Keratinocyte (primary cell): ENCODE data around the gene BLTP2. TPM values are rescaled to one million over a fixed set of nuclear protein-coding genes. Genes with fewer than 3 reads are reported as not detected.

ENCODE experiments used
- DNase-seq: peaks from one replicate; pipeline ENCODE4 v3.0.0-alpha.2; 2011; ENCODE audit warnings: low read depth, missing footprints, low spot score
- FAIRE-seq: peaks from 2 replicates; lab custom pipeline; 2011; peaks lifted over from hg19 to GRCh38; lab: Jason Lieb, UNC
- H2AFZ ChIP-seq: 2 replicates; pipeline ENCODE4 v1.6.0; 2012; ENCODE audit warnings: low read length, control low read depth, inconsistent platforms; ENCODE audit not compliant: control insufficient read depth
- H3K27ac ChIP-seq: 2 replicates; pipeline ENCODE4 v1.5.1; 2011; ENCODE audit warnings: low read length; ENCODE audit not compliant: control insufficient read depth, insufficient read depth
- H3K27me3 ChIP-seq: 3 replicates; pipeline ENCODE4 v1.6.0; 2011; ENCODE audit warnings: low read length; ENCODE audit not compliant: control insufficient read depth, insufficient read depth; ENCODE audit errors: extremely low read depth
- H3K36me3 ChIP-seq, 2 experiments: 2 replicates in 1 of 2; 3 replicates in 1 of 2; pipeline ENCODE4 v1.5.1; 2011; ENCODE audit warnings: low read length in 2 of 2, mild to moderate bottlenecking in 1 of 2; ENCODE audit not compliant: control insufficient read depth in 2 of 2, insufficient read depth in 2 of 2; ENCODE audit errors: extremely low read depth in 1 of 2
- H3K4me1 ChIP-seq: 3 replicates; pipeline ENCODE4 v1.5.1; 2011; ENCODE audit warnings: low read length; ENCODE audit not compliant: control insufficient read depth, insufficient read depth; ENCODE audit errors: extremely low read depth
- H3K4me2 ChIP-seq: 3 replicates; pipeline ENCODE4 v1.6.0; 2011; ENCODE audit warnings: low read depth, low read length; ENCODE audit not compliant: control insufficient read depth, insufficient read depth; ENCODE audit errors: extremely low read depth
- H3K4me3 ChIP-seq, 3 experiments: fragments of 200-600 bp in 1 of 3; sonication (generic) in 1 of 3; 2 replicates in 2 of 3; 3 replicates in 1 of 3; pipeline ENCODE4 v1.5.1; 2011 to 2016; ENCODE audit warnings: low read length in 3 of 3, mild to moderate bottlenecking in 3 of 3, control low read depth in 2 of 3, inconsistent platforms in 1 of 3, low read depth in 1 of 3, mixed read lengths in 1 of 3, mixed run types in 1 of 3, moderate library complexity in 1 of 3; ENCODE audit not compliant: control insufficient read depth in 2 of 3, insufficient read depth in 2 of 3; ENCODE audit errors: extremely low read depth in 1 of 3
- H3K79me2 ChIP-seq: 2 replicates; pipeline ENCODE4 v1.6.0; 2012; ENCODE audit warnings: low read length; ENCODE audit not compliant: control insufficient read depth, insufficient read depth
- H3K9ac ChIP-seq: 3 replicates; pipeline ENCODE4 v1.6.0; 2011; ENCODE audit warnings: low read length; ENCODE audit not compliant: control insufficient read depth, insufficient read depth; ENCODE audit errors: extremely low read depth
- H3K9me1 ChIP-seq: 3 replicates; pipeline ENCODE4 v1.6.0; 2011; ENCODE audit warnings: low read length; ENCODE audit not compliant: control insufficient read depth, insufficient read depth; ENCODE audit errors: extremely low read depth
- H3K9me3 ChIP-seq: 2 replicates; pipeline ENCODE4 v1.5.1; 2012; ENCODE audit warnings: low read depth, low read length; ENCODE audit not compliant: control insufficient read depth
- H4K20me1 ChIP-seq: 3 replicates; pipeline ENCODE4 v1.6.0; 2011; ENCODE audit warnings: low read length; ENCODE audit not compliant: control insufficient read depth, insufficient read depth; ENCODE audit errors: extremely low read depth
- EZH2 ChIP-seq: IDR thresholded peaks from one replicate; pipeline ENCODE4 v1.6.1; 2012; ENCODE audit warnings: inconsistent platforms, mild to moderate bottlenecking, low read length, moderate library complexity
- dilution Hi-C: fragments of 300-500 bp; cut with MboI; formaldehyde crosslinking; loops from one replicate; pipeline ENCODE4 v1.7.0; 2020; ENCODE audit warnings: low sequenced_read_pairs; ENCODE audit not compliant: extremely low pct_ligation_motif_present
- polyA plus RNA-seq, 5 experiments: library from polyadenylated mRNA; depleted of rRNA in 3 of 5; stranded (reverse) in 3 of 5; stranded (forward) in 1 of 5; unstranded in 1 of 5; fragments of >200 nt; gene quantifications; 1 replicate in 1 of 5; 2 replicates in 3 of 5; 3 replicates in 1 of 5; pipeline versions ENCODE4 v1.2.1 to v1.2.3, GENCODE V29; 2011 to 2012; ENCODE audit warnings: missing spikeins in 2 of 5, low read depth in 1 of 5, low replicate concordance in 1 of 5
- TF ChIP-seq, protein P1 (sequence below), 3 experiments: IDR thresholded peaks in 1 of 3; conservative IDR thresholded peaks in 1 of 3; optimal IDR thresholded peaks in 1 of 3; 2 replicates in 2 of 3; 3 replicates in 1 of 3; pipeline versions ENCODE3 to v1.5.1; 2011; ENCODE audit warnings: low read length in 3 of 3, mild to moderate bottlenecking in 3 of 3, moderate library complexity in 2 of 3, control low read depth in 1 of 3, inconsistent platforms in 1 of 3; ENCODE audit not compliant: insufficient read depth in 2 of 3; ENCODE audit errors: extremely low read depth in 1 of 3

Gene BLTP2
- polyA plus RNA-seq, 1 donor (not counting 4 experiments of a cell fraction or from before 2014, with no cell fraction given), result 98.2 TPM

DNA sequence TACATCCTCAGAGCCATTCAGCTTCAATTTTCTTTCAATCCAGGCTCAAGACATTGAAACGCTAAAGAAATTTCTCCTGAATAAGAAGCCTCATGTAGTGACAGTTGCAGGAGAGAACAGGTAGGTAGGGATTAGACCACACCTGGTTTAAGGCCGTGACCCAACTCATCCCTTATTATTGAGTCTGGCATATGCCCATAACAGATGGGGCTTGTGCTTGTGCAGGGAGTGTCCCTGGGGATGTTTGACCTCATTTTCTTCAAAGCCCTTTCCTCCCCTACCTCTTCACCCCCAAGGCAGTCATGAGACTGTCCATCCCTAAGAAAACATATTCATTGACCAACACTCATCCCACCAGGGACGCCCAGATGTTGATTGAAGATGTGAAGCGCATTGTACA is 41.3 kb upstream of the BLTP2 start:
- H4K20me1 ChIP-seq, result peaks cover 2% of the 10 kb centered on the region
- no peak overlapping the region for H3K4me3 ChIP-seq
- H3K4me2 ChIP-seq, result no peak overlapping the region
- no peak for FAIRE-seq
- no peak for TF ChIP-seq EZH2
- TF ChIP-seq, protein P1, sequence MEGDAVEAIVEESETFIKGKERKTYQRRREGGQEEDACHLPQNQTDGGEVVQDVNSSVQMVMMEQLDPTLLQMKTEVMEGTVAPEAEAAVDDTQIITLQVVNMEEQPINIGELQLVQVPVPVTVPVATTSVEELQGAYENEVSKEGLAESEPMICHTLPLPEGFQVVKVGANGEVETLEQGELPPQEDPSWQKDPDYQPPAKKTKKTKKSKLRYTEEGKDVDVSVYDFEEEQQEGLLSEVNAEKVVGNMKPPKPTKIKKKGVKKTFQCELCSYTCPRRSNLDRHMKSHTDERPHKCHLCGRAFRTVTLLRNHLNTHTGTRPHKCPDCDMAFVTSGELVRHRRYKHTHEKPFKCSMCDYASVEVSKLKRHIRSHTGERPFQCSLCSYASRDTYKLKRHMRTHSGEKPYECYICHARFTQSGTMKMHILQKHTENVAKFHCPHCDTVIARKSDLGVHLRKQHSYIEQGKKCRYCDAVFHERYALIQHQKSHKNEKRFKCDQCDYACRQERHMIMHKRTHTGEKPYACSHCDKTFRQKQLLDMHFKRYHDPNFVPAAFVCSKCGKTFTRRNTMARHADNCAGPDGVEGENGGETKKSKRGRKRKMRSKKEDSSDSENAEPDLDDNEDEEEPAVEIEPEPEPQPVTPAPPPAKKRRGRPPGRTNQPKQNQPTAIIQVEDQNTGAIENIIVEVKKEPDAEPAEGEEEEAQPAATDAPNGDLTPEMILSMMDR (optimal IDR thresholded peaks at IDR 0.05 in 1 of 3, IDR thresholded peaks at IDR 0.05 in 1 of 3, conservative IDR thresholded peaks at IDR 0.05 in 1 of 3; ENCODE audit: extremely low read depth in 1 of 3, insufficient read depth in 2 of 3, low read length in 3 of 3), result no peak
- H3K9me1 ChIP-seq, result no peaks in the 10 kb centered on the region
- H3K36me3 ChIP-seq, result peaks cover 61 to 70% of the 10 kb centered on the region in 2 experiments
- H3K9ac ChIP-seq, result no peak overlapping the region
- dilution Hi-C loops, result no loop called here
- DNase-seq, result no peak
- H3K79me2 ChIP-seq, result no peaks in the 10 kb centered on the region
- H3K27me3 ChIP-seq, result no peaks in the 10 kb centered on the region
- H3K27ac ChIP-seq, result no peak overlapping the region
- H3K9me3 ChIP-seq, result no peaks in the 10 kb centered on the region
- no peak overlapping the region for H2AFZ ChIP-seq
- H3K4me1 ChIP-seq, result no peaks in the 10 kb centered on the region

DNA sequence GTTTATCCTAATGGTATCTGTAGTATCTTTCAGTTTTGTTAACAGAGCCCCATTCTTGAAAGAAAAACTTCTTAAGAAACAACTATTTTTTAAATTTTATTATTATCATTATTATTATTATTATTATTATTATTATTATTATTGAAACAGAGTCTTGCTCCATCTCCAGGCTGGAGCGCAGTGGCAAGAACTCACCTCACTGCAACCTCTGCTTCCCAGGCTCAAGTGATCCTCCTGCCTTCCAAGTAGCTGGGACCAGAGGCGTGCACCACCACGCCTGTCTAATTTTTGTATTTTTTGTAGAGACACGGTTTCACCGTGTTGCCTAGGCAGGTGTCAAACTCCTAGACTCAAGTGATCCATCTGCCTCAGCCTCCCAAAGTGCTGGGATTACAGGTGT is 40.4 kb upstream of the BLTP2 start:
- no peaks in the 10 kb centered on the region for H3K9me3 ChIP-seq
- H3K9me1 ChIP-seq, result no peaks in the 10 kb centered on the region
- DNase-seq (no peak), FAIRE-seq (no peak)
- no peak overlapping the region for H2AFZ ChIP-seq
- H3K36me3 ChIP-seq, result peaks cover 56 to 66% of the 10 kb centered on the region in 2 experiments
- no peak overlapping the region for H3K4me3 ChIP-seq
- H3K9ac ChIP-seq, result no peak overlapping the region
- no peaks in the 10 kb centered on the region for H3K4me1 ChIP-seq
- H4K20me1 ChIP-seq, result peaks cover 2% of the 10 kb centered on the region
- no peaks in the 10 kb centered on the region for H3K27me3 ChIP-seq
- H3K27ac ChIP-seq, result no peak overlapping the region
- dilution Hi-C loops, result no loop called here
- no peak for TF ChIP-seq EZH2
- TF ChIP-seq, protein P1 (optimal IDR thresholded peaks at IDR 0.05 in 1 of 3, IDR thresholded peaks at IDR 0.05 in 1 of 3, conservative IDR thresholded peaks at IDR 0.05 in 1 of 3; ENCODE audit: extremely low read depth in 1 of 3, insufficient read depth in 2 of 3, low read length in 3 of 3), result no peak
- H3K79me2 ChIP-seq, result no peaks in the 10 kb centered on the region
- no peak overlapping the region for H3K4me2 ChIP-seq
